Measurements from ENCODE around the gene MRPL20. TPM values are rescaled to one million over a fixed set of nuclear protein-coding genes. Genes with fewer than 3 reads are reported as not detected.

Gene MRPL20
- total RNA-seq, 1 donor from 2014 or later, result 96.1 TPM

GRCh38 chr1:1359664-1360468 lies 47.2 kb downstream of the MRPL20 start:
- Histone ChIP-seq H3K36me3 (no peaks in the 10 kb centered on the region), H3K27ac (peak overlapping the region; percentile 15), H3K4me1 (peaks cover 48% of the 10 kb centered on the region), H3K9me3 (ENCODE audit: low read depth) (no peaks in the 10 kb centered on the region), H3K9ac (no peak overlapping the region), H3K27me3 (peaks cover 17% of the 10 kb centered on the region), H3F3A (ENCODE audit: low read depth) (peaks cover 44% of the 10 kb centered on the region), H3K4me3 (no peak overlapping the region), H3K4me2 (peak overlapping the region; percentile 27), H4K20me1 (ENCODE audit: low read depth) (no peaks in the 10 kb centered on the region), H2AFZ (replicated peaks) (no peak overlapping the region), H3K79me2 (ENCODE audit: low read depth) (no peaks in the 10 kb centered on the region)
- Mint-ChIP-seq H3K9me3 (no peaks in the 10 kb centered on the region), H3K4me3 (peak overlapping the region; percentile 76), H3K27me3 (ENCODE audit: insufficient read depth, low read depth) (peaks cover 11% of the 10 kb centered on the region), H3K27ac (peak overlapping the region; percentile 95), H3K36me3 (no peaks in the 10 kb centered on the region), H3K4me1 (peaks cover 41% of the 10 kb centered on the region)
- no peak for DNase-seq (ENCODE audit: low spot score)
- no peak for TF ChIP-seq CTCF (IDR thresholded peaks at IDR 0.05)
- TF ChIP-seq EZH2phosphoT487 (IDR thresholded peaks at IDR 0.05), result no peak
- TF ChIP-seq EZH2 (IDR thresholded peaks at IDR 0.05), result no peak

DNA sequence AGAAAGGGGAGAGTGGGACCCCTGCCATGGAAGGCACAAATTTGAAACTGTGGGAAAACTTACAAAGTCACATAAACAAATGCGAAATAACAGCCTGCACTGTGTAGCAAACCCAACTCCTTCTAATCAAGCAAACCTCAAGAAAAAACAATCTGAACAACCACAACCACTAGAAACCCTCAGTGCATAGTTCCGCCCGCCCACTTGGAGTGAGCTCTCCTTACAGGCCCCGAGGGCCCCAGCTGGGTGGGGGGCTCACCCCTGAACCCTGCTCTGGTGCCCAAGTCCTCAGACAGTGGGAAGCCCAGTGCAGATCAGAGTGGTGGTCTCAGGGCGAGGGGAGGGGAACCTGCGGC lies 47.8 kb downstream of the MRPL20 start:
- no peaks in the 10 kb centered on the region for H3K79me2 ChIP-seq (ENCODE audit: low read depth)
- peaks cover 54% of the 10 kb centered on the region for H3K4me1 ChIP-seq
- no peaks in the 10 kb centered on the region for H3K9me3 ChIP-seq (ENCODE audit: low read depth)
- Mint-ChIP-seq H3K4me1 (peaks cover 41% of the 10 kb centered on the region), H3K27ac (peak overlapping the region; percentile 95), H3K36me3 (no peaks in the 10 kb centered on the region), H3K27me3 (ENCODE audit: insufficient read depth, low read depth) (peaks cover 12% of the 10 kb centered on the region), H3K4me3 (peak overlapping the region; percentile 76), H3K9me3 (no peaks in the 10 kb centered on the region)
- TF ChIP-seq EZH2 (IDR thresholded peaks at IDR 0.05) (no peak), EZH2phosphoT487 (IDR thresholded peaks at IDR 0.05) (no peak), CTCF (IDR thresholded peaks at IDR 0.05) (no peak)
- H2AFZ ChIP-seq (replicated peaks), result no peak overlapping the region
- no peaks in the 10 kb centered on the region for H3K36me3 ChIP-seq
- H3K27me3 ChIP-seq, result peaks cover 22% of the 10 kb centered on the region
- DNase-seq (ENCODE audit: low spot score), result no peak
- peaks cover 48% of the 10 kb centered on the region for H3F3A ChIP-seq (ENCODE audit: low read depth)
- no peak overlapping the region for H3K27ac ChIP-seq
- H3K4me2 ChIP-seq, result no peak overlapping the region
- H3K4me3 ChIP-seq, result no peak overlapping the region
- no peak overlapping the region for H3K9ac ChIP-seq
- peaks cover 6% of the 10 kb centered on the region for H4K20me1 ChIP-seq (ENCODE audit: low read depth)

GRCh38 chr1:1358433-1359271 lies 48.4 kb downstream of the MRPL20 start, which contains the start of gene MXRA8:
Gene MXRA8, minus strand, starts transcription at chr1:1358555. Its CDS starts 51 bp downstream, at chr1:1358504.
- Histone ChIP-seq H3K27me3 (peaks cover 29% of the 10 kb centered on the region), H2AFZ (replicated peaks) (no peak within 1 kb of the TSS), H3K4me3 (peak within 1 kb of the TSS; percentile 5), H3K4me2 (peak within 1 kb of the TSS; percentile 59), H3K4me1 (peaks cover 60% of the 10 kb centered on the region), H3F3A (ENCODE audit: low read depth) (peaks cover 54% of the 10 kb centered on the region), H3K79me2 (ENCODE audit: low read depth) (no peaks in the 10 kb centered on the region), H3K9me3 (ENCODE audit: low read depth) (no peaks in the 10 kb centered on the region), H4K20me1 (ENCODE audit: low read depth) (peaks cover 12% of the 10 kb centered on the region), H3K27ac (no peak within 1 kb of the TSS), H3K9ac (no peak within 1 kb of the TSS), H3K36me3 (no peaks in the 10 kb centered on the region)
- peaks cover 17% of the 10 kb centered on the region for H3K27me3 Mint-ChIP-seq (ENCODE audit: insufficient read depth, low read depth)
- TF ChIP-seq CTCF (IDR thresholded peaks at IDR 0.05), result no peak
- TF ChIP-seq EZH2 (IDR thresholded peaks at IDR 0.05), result no peak
- no peak for TF ChIP-seq EZH2phosphoT487 (IDR thresholded peaks at IDR 0.05)
- no peaks in the 10 kb centered on the region for H3K36me3 Mint-ChIP-seq
- peak within 1 kb of the TSS; percentile 76 for H3K4me3 Mint-ChIP-seq
- H3K4me1 Mint-ChIP-seq, result peaks cover 44% of the 10 kb centered on the region
- DNase-seq (ENCODE audit: low spot score), result peak; percentile 63
- H3K9me3 Mint-ChIP-seq, result no peaks in the 10 kb centered on the region
- H3K27ac Mint-ChIP-seq, result peak within 1 kb of the TSS; percentile 95

Data from neural progenitor cell (in vitro differentiated cells).